PC-3 (cell line): ENCODE data around the gene AGL. TPM values are rescaled to one million over a fixed set of nuclear protein-coding genes. Genes with fewer than 3 reads are reported as not detected.

Experiments used
- ATAC-seq: fragments of 200-7000 bp; cut with Tn5 transposase; 2 replicates; pipeline ENCODE4 v1.9.1; 2020; ENCODE audit warnings: mild to moderate bottlenecking, moderate library complexity
- BruUV-seq: library from RNA; stranded (reverse); fragments of 400-500 nt; replicated peaks from 2 replicates; lab custom pipeline; 2021; lab: Mats Ljungman, UMichigan
- CTCF ChIA-PET: fragments of 300-600 bp; sonication (Branson Sonifier 250); formaldehyde crosslinking; loops from one replicate; lab custom pipeline; 2022; ENCODE audit warnings: antibody characterized with exemption; lab: Charles Lee
- POLR2A ChIA-PET: fragments of 300-600 bp; sonication (Branson Sonifier 250); formaldehyde crosslinking; loops from one replicate; lab custom pipeline; 2022; ENCODE audit warnings: antibody characterized with exemption; ENCODE audit not compliant: unreplicated experiment; lab: Charles Lee
- DNase-seq: peaks from one replicate; pipeline ENCODE4 v3.0.0-alpha.2; 2015
- H2AFZ ChIP-seq: fragments of 300-600 bp; sonication (generic); 2 replicates; pipeline ENCODE4 v1.6.0; 2016; ENCODE audit warnings: antibody characterized with exemption, low read length
- H3F3A ChIP-seq: fragments of 300-600 bp; sonication (generic); one replicate; pipeline ENCODE4 v1.6.0; 2017; ENCODE audit warnings: antibody characterized with exemption, low read length, control low read depth, mild to moderate bottlenecking; ENCODE audit not compliant: unreplicated experiment
- H3K27ac ChIP-seq: fragments of 300-600 bp; sonication (generic); 2 replicates; pipeline ENCODE4 v1.5.1; 2016; ENCODE audit warnings: mild to moderate bottlenecking, low read length
- H3K27me3 ChIP-seq: fragments of 300-600 bp; sonication (generic); 2 replicates; pipeline ENCODE4 v1.6.1; 2016; ENCODE audit warnings: low read length, mixed read lengths
- H3K36me3 ChIP-seq: fragments of 300-600 bp; sonication (generic); 2 replicates; pipeline ENCODE4 v1.6.1; 2016; ENCODE audit warnings: low read depth, mixed run types, low read length, mixed read lengths
- H3K4me1 ChIP-seq: fragments of 300-600 bp; sonication (generic); 2 replicates; pipeline ENCODE4 v1.5.1; 2016; ENCODE audit warnings: low read length; ENCODE audit not compliant: insufficient read depth
- H3K4me2 ChIP-seq: fragments of 300-600 bp; sonication (generic); 2 replicates; pipeline ENCODE4 v1.6.0; 2016; ENCODE audit warnings: low read length
- H3K4me3 ChIP-seq: fragments of 300-600 bp; sonication (generic); 2 replicates; pipeline ENCODE4 v1.5.1; 2016; ENCODE audit warnings: mild to moderate bottlenecking, low read length, mixed read lengths
- H3K79me2 ChIP-seq: fragments of 300-600 bp; sonication (generic); 2 replicates; pipeline ENCODE4 v1.6.1; 2017; ENCODE audit warnings: low read length, mixed read lengths
- H3K9ac ChIP-seq: fragments of 300-600 bp; sonication (generic); 2 replicates; pipeline ENCODE4 v1.6.0; 2016; ENCODE audit warnings: mild to moderate bottlenecking, low read length
- H3K9me2 ChIP-seq: fragments of 300-600 bp; sonication (generic); replicated peaks from 2 replicates; pipeline ENCODE4 v1.6.1; 2016; ENCODE audit warnings: mixed run types, low read length, mixed read lengths
- H3K9me3 ChIP-seq: fragments of 300-600 bp; sonication (generic); 2 replicates; pipeline ENCODE4 v1.6.1; 2016; ENCODE audit warnings: low read length, mixed read lengths
- H4K20me1 ChIP-seq: fragments of 300-600 bp; sonication (generic); 2 replicates; pipeline ENCODE4 v1.6.1; 2016; ENCODE audit warnings: low read length, mixed read lengths
- CTCF ChIP-seq: fragments of 300-600 bp; sonication (generic); conservative IDR thresholded peaks from 2 replicates; pipeline ENCODE4 v1.5.1; 2017; ENCODE audit warnings: antibody characterized with exemption, low read depth, mild to moderate bottlenecking, low read length
- EZH2 ChIP-seq: fragments of 300-600 bp; sonication (generic); IDR thresholded peaks from one replicate; pipeline ENCODE4 v1.6.1; 2017; ENCODE audit warnings: antibody characterized with exemption, mild to moderate bottlenecking, low read length; ENCODE audit not compliant: unreplicated experiment
- EZH2phosphoT487 ChIP-seq: fragments of 300-600 bp; sonication (generic); IDR thresholded peaks from 2 replicates; pipeline ENCODE4 v1.6.1; 2018; ENCODE audit warnings: mild to moderate bottlenecking, antibody characterized with exemption, low read length, borderline replicate concordance
- intact Hi-C: fragments of 100-400 bp; cut with micrococcal nuclease; formaldehyde crosslinking; loops from 2 replicates; pipeline ENCODE4 v1.9.0; 2023
- total RNA-seq: library from RNA; depleted of rRNA; stranded (reverse); fragments of >200 nt; gene quantifications from 2 replicates; pipeline ENCODE4 v1.2.3, GENCODE V29; 2014

The AGL gene
- total RNA-seq, 1 experiment from 2014 or later: 8.7 TPM

GRCh38 chr1:99849413-99849743, 783 bp upstream of the AGL start:
- POLR2A ChIA-PET: no interaction called here
- intact Hi-C loops: no loop called here
- Histone ChIP-seq H3K9me2 (no peaks in the 10 kb centered on the region), H3K4me2 (peak overlapping the region; percentile 97), H3K79me2 (peaks cover 13% of the 10 kb centered on the region), H3K9ac (peak overlapping the region; percentile 85), H3K4me1 (peaks cover 17% of the 10 kb centered on the region; the same call in 1 of the 2 replicates), H3F3A (no peaks in the 10 kb centered on the region), H3K4me3 (peak overlapping the region; percentile 98), H3K27ac (peak overlapping the region; percentile 48), H2AFZ (peak overlapping the region; percentile 95), H3K27me3 (no peaks in the 10 kb centered on the region), H3K9me3 (no peaks in the 10 kb centered on the region), H4K20me1 (no peaks in the 10 kb centered on the region), H3K36me3 (0 out of 2 replicates have a peak, but pooled peaks cover 3% of the 10 kb centered on the region)
- BruUV-seq: TSS peak; percentile 92
- peak; percentile 25 for ATAC-seq
- CTCF ChIA-PET: no interaction called here
- DNase-seq: no peak
- TF ChIP-seq EZH2 (no peak), CTCF (no peak), EZH2phosphoT487 (no peak)

GRCh38 chr1:99850459-99851291, 514 bp downstream of the AGL start:
- Histone ChIP-seq H3F3A (no peaks in the 10 kb centered on the region), H3K9me3 (no peaks in the 10 kb centered on the region), H3K9ac (peak overlapping the region; percentile 85), H3K36me3 (0 out of 2 replicates have a peak, but pooled peaks cover 3% of the 10 kb centered on the region), H3K79me2 (peaks cover 13% of the 10 kb centered on the region), H2AFZ (peak overlapping the region; percentile 95), H4K20me1 (no peaks in the 10 kb centered on the region), H3K4me2 (peak overlapping the region; percentile 97), H3K27me3 (no peaks in the 10 kb centered on the region), H3K27ac (peak overlapping the region; percentile 48), H3K9me2 (no peaks in the 10 kb centered on the region), H3K4me3 (peak overlapping the region; percentile 98), H3K4me1 (peaks cover 17% of the 10 kb centered on the region; the same call in 1 of the 2 replicates)
- ChIA-PET POLR2A (interaction anchor here (0.7 kb wide), 1 partner anchor 93 kb away, joined by 10 read pairs; no protein-coding TSS in a partner anchor), CTCF (no interaction called here)
- BruUV-seq: TSS peak; percentile 66
- peak; percentile 23 for DNase-seq
- TF ChIP-seq EZH2 (no peak), EZH2phosphoT487 (no peak), CTCF (no peak)
- intact Hi-C loops: loop anchor here (2.0 kb wide), 2 partner anchors 120 to 188 kb away; a partner anchor contains a TSS
- peak; percentile 18 for ATAC-seq
